GM21381 (cell line): ENCODE measurements around the gene PDK2.

Source experiments
- ATAC-seq: cut with Tn5 transposase; IDR thresholded peaks from one replicate; pipeline ENCODE4 v1.9.1; 2021; ENCODE audit warnings: mild to moderate bottlenecking, moderate library complexity; ENCODE audit not compliant: unreplicated experiment

Gene PDK2

GRCh38 chr17:50099003-50099402 is 3.9 kb downstream of the PDK2 start:
- ATAC-seq: no peak

GRCh38 chr17:50100480-50100883 is 5.3 kb downstream of the PDK2 start:
- ATAC-seq: no peak

- no peak for ATAC-seq
These were observed 5.8 kb downstream of the PDK2 start for GRCh38 chr17:50100921-50101345.

- ATAC-seq: no peak
These were observed 6.4 kb downstream of the PDK2 start for GRCh38 chr17:50101346-50102163.

- no peak for ATAC-seq
These were observed 7.2 kb downstream of the PDK2 start for GRCh38 chr17:50102164-50102991.

GRCh38 chr17:50103252-50103651 is 8.1 kb downstream of the PDK2 start:
- no peak for ATAC-seq

GRCh38 chr17:50103941-50104340 is 8.8 kb downstream of the PDK2 start:
- ATAC-seq: no peak

GRCh38 chr17:50105811-50106210 is 10.7 kb downstream of the PDK2 start:
- no peak for ATAC-seq

- no peak for ATAC-seq
These were observed 11.4 kb downstream of the PDK2 start for GRCh38 chr17:50106393-50107131.

GRCh38 chr17:50107790-50108414 is 12.8 kb downstream of the PDK2 start:
- no peak for ATAC-seq

- ATAC-seq: no peak
These were observed 13.4 kb downstream of the PDK2 start for GRCh38 chr17:50108556-50108955.

- no peak for ATAC-seq
These were observed 14.1 kb downstream of the PDK2 start for GRCh38 chr17:50109207-50109606.

- no peak for ATAC-seq
These were observed 14.6 kb downstream of the PDK2 start for GRCh38 chr17:50109785-50110184.

- ATAC-seq: no peak
These were observed 15.6 kb downstream of the PDK2 start for GRCh38 chr17:50110591-50111349.

GRCh38 chr17:50111673-50112655 is 16.8 kb downstream of the PDK2 start:
- ATAC-seq: no peak

GRCh38 chr17:50112694-50113093 is 17.5 kb downstream of the PDK2 start:
- ATAC-seq: no peak

- ATAC-seq: no peak
These were observed 18.6 kb downstream of the PDK2 start for GRCh38 chr17:50113624-50114320.

- no peak for ATAC-seq
These were observed 19.2 kb downstream of the PDK2 start for GRCh38 chr17:50114401-50114800.
